Hepatocyte (in vitro differentiated cells): ENCODE data around the gene PDIA5. TPM values are rescaled to one million over a fixed set of nuclear protein-coding genes. Genes with fewer than 3 reads are reported as not detected.

Source experiments
- DNase-seq: peaks from one replicate; pipeline ENCODE4 v3.0.0-alpha.2; 2016; ENCODE audit warnings: low spot score
- H2AFZ ChIP-seq: fragments of 200-600 bp; sonication (generic); 2 replicates; pipeline ENCODE4 v1.6.0; 2016; ENCODE audit warnings: antibody characterized with exemption, mild to moderate bottlenecking
- H3K27ac ChIP-seq: fragments of 200-600 bp; sonication (generic); 2 replicates; pipeline ENCODE4 v1.5.1; 2016; ENCODE audit warnings: mild to moderate bottlenecking
- H3K27me3 ChIP-seq: fragments of 200-600 bp; sonication (generic); 2 replicates; pipeline ENCODE4 v1.6.1; 2016
- H3K36me3 ChIP-seq: fragments of 200-600 bp; sonication (generic); replicated peaks from 2 replicates; pipeline ENCODE4 v1.5.1; 2016; ENCODE audit warnings: low read depth; ENCODE audit not compliant: insufficient read depth
- H3K4me1 ChIP-seq: fragments of 200-600 bp; sonication (generic); 2 replicates; pipeline ENCODE4 v1.5.1; 2016; ENCODE audit warnings: mild to moderate bottlenecking, moderate library complexity; ENCODE audit not compliant: insufficient read depth
- H3K4me2 ChIP-seq: fragments of 200-600 bp; sonication (generic); 2 replicates; pipeline ENCODE4 v1.6.0; 2016
- H3K4me3 ChIP-seq: fragments of 200-600 bp; sonication (generic); 2 replicates; pipeline ENCODE4 v1.5.1; 2016; ENCODE audit warnings: mild to moderate bottlenecking
- H3K79me2 ChIP-seq: fragments of 200-600 bp; sonication (generic); 2 replicates; pipeline ENCODE4 v1.6.0; 2017; ENCODE audit warnings: mild to moderate bottlenecking
- H3K9me2 ChIP-seq: fragments of 200-600 bp; sonication (generic); replicated peaks from 2 replicates; pipeline ENCODE4 v1.6.0; 2017; ENCODE audit warnings: mild to moderate bottlenecking; ENCODE audit not compliant: insufficient read depth
- H3K9me3 ChIP-seq: fragments of 200-600 bp; sonication (generic); 2 replicates; pipeline ENCODE4 v1.5.1; 2016; ENCODE audit warnings: low read depth, mild to moderate bottlenecking
- H4K20me1 ChIP-seq: fragments of 200-600 bp; sonication (generic); 2 replicates; pipeline ENCODE4 v1.6.0; 2016; ENCODE audit warnings: mild to moderate bottlenecking; ENCODE audit not compliant: insufficient read depth, poor library complexity, severe bottlenecking
- EZH2 ChIP-seq: fragments of 200-600 bp; sonication (generic); IDR thresholded peaks from 2 replicates; pipeline ENCODE4 v1.6.1; 2016; ENCODE audit warnings: antibody characterized with exemption, mild to moderate bottlenecking, borderline replicate concordance
- EZH2phosphoT487 ChIP-seq: fragments of 200-600 bp; sonication (generic); IDR thresholded peaks from one replicate; pipeline ENCODE4 v1.6.1; 2018; ENCODE audit warnings: antibody characterized with exemption, mild to moderate bottlenecking, low read depth, moderate library complexity; ENCODE audit not compliant: unreplicated experiment, severe bottlenecking
- WGBS: methylation state at CpG from one replicate; pipeline ENCODE4 v1.1.6; 2016; ENCODE audit warnings: low lambda C conversion rate; ENCODE audit errors: missing lambda C conversion rate; 5-methylcytosine and 5-hydroxymethylcytosine counted together
- polyA plus RNA-seq: library from polyadenylated mRNA; unstranded; fragments of >200 nt; fragmentation: Nextera tagmentation; extraction: Ambion mirVana; gene quantifications from 2 replicates; pipeline ENCODE4 v1.2.1, GENCODE V29; 2016
- total RNA-seq: library from RNA; depleted of rRNA; stranded (reverse); fragments of >200 nt; gene quantifications from 2 replicates; pipeline ENCODE4 v1.2.3, GENCODE V29; 2014
- TF ChIP-seq, protein P1 (sequence below): fragments of 200-600 bp; sonication (generic); IDR thresholded peaks from 2 replicates; pipeline ENCODE4 v1.5.1; 2016; ENCODE audit warnings: antibody characterized with exemption, mild to moderate bottlenecking; ENCODE audit not compliant: poor library complexity

The PDIA5 gene
- total and polyA plus RNA-seq, 2 experiments from 2014 or later, result 71.8 to 97.3 TPM

DNA sequence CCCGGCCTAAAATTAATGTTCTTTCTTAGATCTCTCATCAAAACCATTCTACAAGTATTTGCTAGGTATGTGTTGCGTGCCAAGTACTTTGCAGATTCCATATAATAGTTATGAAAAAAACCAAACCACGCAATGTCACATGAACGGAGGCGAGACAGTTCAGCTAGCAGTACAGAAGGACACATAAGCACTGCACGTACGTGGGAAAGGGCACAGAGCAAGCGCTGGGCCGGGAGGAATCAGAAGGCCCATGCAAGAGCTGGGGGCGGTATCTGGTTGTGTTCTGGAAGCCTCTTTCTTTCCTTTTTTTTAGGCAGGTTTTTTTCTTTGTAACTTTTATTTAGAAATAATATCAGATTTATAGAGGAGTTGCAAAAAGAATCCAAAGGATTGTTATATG is 11.3 kb downstream of the PDIA5 start:
- H4K20me1 ChIP-seq, result peaks cover 29% of the 10 kb centered on the region
- H3K79me2 ChIP-seq, result peaks cover 91% of the 10 kb centered on the region
- H3K9me2 ChIP-seq, result no peaks in the 10 kb centered on the region
- H3K27ac ChIP-seq, result no peak overlapping the region
- H3K27me3 ChIP-seq, result no peaks in the 10 kb centered on the region
- no peak overlapping the region for H3K4me3 ChIP-seq
- no peaks in the 10 kb centered on the region for H3K36me3 ChIP-seq
- peaks cover 44% of the 10 kb centered on the region for H3K4me1 ChIP-seq
- H2AFZ ChIP-seq, result no peak overlapping the region
- no peak for DNase-seq
- TF ChIP-seq EZH2phosphoT487 (no peak), EZH2 (no peak)
- TF ChIP-seq, protein P1, sequence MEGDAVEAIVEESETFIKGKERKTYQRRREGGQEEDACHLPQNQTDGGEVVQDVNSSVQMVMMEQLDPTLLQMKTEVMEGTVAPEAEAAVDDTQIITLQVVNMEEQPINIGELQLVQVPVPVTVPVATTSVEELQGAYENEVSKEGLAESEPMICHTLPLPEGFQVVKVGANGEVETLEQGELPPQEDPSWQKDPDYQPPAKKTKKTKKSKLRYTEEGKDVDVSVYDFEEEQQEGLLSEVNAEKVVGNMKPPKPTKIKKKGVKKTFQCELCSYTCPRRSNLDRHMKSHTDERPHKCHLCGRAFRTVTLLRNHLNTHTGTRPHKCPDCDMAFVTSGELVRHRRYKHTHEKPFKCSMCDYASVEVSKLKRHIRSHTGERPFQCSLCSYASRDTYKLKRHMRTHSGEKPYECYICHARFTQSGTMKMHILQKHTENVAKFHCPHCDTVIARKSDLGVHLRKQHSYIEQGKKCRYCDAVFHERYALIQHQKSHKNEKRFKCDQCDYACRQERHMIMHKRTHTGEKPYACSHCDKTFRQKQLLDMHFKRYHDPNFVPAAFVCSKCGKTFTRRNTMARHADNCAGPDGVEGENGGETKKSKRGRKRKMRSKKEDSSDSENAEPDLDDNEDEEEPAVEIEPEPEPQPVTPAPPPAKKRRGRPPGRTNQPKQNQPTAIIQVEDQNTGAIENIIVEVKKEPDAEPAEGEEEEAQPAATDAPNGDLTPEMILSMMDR, result no peak
- H3K4me2 ChIP-seq, result no peak overlapping the region
- WGBS, result 92% methylated on average over 10 of the region's 10 CpGs
- H3K9me3 ChIP-seq, result no peaks in the 10 kb centered on the region

- DNase-seq, result peak; percentile 53
- H3K36me3 ChIP-seq, result no peaks in the 10 kb centered on the region
- peaks cover 73% of the 10 kb centered on the region for H3K4me1 ChIP-seq
- H3K27me3 ChIP-seq, result no peaks in the 10 kb centered on the region
- H3K4me2 ChIP-seq, result no peak overlapping the region
- TF ChIP-seq EZH2phosphoT487 (no peak), EZH2 (no peak)
- TF ChIP-seq, protein P1, result no peak
- H3K9me2 ChIP-seq, result no peaks in the 10 kb centered on the region
- H3K79me2 ChIP-seq, result peaks cover 91% of the 10 kb centered on the region
- WGBS, result 79% methylated on average over 7 of the region's 7 CpGs
- H2AFZ ChIP-seq, result no peak overlapping the region
- H3K4me3 ChIP-seq, result no peak overlapping the region
- peaks cover 28% of the 10 kb centered on the region for H4K20me1 ChIP-seq
- no peaks in the 10 kb centered on the region for H3K9me3 ChIP-seq
- H3K27ac ChIP-seq, result peak overlapping the region; percentile 55
Measured at GRCh38 chr3:123080864-123081562, 14.2 kb downstream of the PDIA5 start.

- Histone ChIP-seq H3K4me1 (peaks cover 70% of the 10 kb centered on the region), H3K36me3 (no peaks in the 10 kb centered on the region), H3K79me2 (peaks cover 95% of the 10 kb centered on the region), H3K9me2 (no peaks in the 10 kb centered on the region), H3K4me2 (no peak overlapping the region), H3K9me3 (no peaks in the 10 kb centered on the region), H2AFZ (no peak overlapping the region), H3K27ac (peak overlapping the region; percentile 36), H3K27me3 (no peaks in the 10 kb centered on the region), H3K4me3 (no peak overlapping the region), H4K20me1 (peaks cover 24% of the 10 kb centered on the region)
- 56% methylated on average over 8 of the region's 8 CpGs for WGBS
- DNase-seq, result no peak
- TF ChIP-seq EZH2phosphoT487 (no peak), EZH2 (no peak)
- TF ChIP-seq, protein P1, result no peak
Measured at GRCh38 chr3:123081718-123082369, 15.0 kb downstream of the PDIA5 start.
